GM18951 (cell line): Measurements from ENCODE around the gene LAMTOR5.
"Not testable (repeated sequence)": the region's sequence is repeated elsewhere in the genome, so short reads cannot be mapped to it uniquely, and the experiment has no call there.

Experiments
- POLR2A ChIP-seq: IDR thresholded peaks from 4 replicates; pipeline ENCODE4 v1.6.1; 2011; ENCODE audit warnings: mild to moderate bottlenecking; ENCODE audit not compliant: insufficient read length, insufficient read depth; ENCODE audit errors: extremely low read depth
- in situ Hi-C: fragments of 300-500 bp; cut with MboI; formaldehyde crosslinking; loops from one replicate; pipeline ENCODE4 v1.12.0; 2022; ENCODE audit warnings: low sequenced_read_pairs, mixed read lengths, inconsistent platforms; ENCODE audit not compliant: unreplicated experiment

Gene LAMTOR5

DNA sequence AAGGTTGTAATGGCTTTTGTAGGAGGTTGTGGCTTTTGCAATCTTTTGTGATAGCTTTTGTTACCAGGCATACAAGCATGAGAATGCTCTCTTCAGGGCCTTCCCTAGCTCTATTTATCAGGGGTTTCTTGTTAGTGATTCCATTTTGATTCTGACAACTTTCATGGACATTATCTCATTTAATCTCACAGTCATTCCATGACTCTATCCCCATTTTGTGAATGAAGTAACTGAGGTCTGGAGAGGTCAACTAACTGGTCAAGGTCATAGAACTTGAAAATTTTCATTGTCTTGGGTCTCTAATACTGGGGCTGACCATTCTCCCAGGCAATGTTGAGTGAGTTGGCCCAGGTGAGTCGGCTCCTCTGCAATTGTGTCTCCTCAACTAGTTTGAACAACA, 11.2 kb upstream of the LAMTOR5 start:
- no peak for TF ChIP-seq POLR2A
- in situ Hi-C loops: no loop called here

DNA sequence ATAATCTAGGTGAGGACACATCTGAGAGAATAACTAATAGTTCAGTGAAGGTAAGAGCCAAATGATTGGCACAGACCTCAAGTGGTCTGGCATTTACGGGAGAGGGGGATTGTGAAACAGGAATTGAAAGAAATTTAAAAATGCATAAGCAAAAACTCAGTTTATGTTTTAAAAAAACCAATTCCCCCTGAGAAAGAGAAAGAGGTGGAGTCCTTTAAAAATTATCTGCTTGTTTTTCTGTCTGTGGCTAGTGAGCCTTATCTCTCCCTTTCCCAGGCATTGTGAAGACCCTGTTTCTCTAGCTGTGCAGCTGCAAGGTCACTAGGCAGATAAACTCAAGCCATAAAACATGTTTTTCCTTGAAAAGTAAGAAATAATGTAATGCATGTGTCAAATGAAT, 5.6 kb upstream of the LAMTOR5 start:
- in situ Hi-C loops: not testable (repeated sequence)

- in situ Hi-C loops: no loop called here
- TF ChIP-seq POLR2A: no peak
Measured at GRCh38 chr1:110412576-110412975, 5.1 kb upstream of the LAMTOR5 start.

DNA sequence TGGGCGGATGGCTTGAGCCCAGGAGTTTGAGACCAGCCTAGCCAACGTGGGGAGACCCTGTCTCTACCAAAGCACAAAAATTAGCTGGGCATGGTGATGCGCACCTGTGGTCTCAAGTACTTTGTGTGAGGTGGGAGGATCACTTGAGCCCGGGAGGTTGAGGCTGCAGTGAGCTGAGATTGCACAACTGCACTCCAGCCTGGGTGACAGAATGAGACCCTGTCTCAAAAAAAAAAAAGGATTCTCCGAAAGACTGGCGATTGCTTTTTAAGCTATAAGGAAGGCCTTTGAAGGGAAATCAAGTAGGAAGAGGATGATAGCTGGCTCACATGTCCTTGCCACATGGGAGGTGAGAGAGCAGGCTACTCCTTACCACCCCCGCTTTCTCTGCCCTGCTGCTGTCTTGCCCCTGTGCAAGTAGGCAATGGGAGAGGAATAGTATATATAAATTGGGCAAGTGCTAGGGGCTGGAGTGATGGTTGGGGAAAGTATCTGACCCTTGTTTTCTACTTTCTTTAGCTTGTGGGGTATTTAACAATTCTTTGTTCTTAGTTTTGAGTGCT, 3.8 kb upstream of the LAMTOR5 start:
- in situ Hi-C loops: no loop called here
- TF ChIP-seq POLR2A: no peak

GRCh38 chr1:110409316-110409715, 1.8 kb upstream of the LAMTOR5 start:
- in situ Hi-C loops: no loop called here
- TF ChIP-seq POLR2A: no peak

DNA sequence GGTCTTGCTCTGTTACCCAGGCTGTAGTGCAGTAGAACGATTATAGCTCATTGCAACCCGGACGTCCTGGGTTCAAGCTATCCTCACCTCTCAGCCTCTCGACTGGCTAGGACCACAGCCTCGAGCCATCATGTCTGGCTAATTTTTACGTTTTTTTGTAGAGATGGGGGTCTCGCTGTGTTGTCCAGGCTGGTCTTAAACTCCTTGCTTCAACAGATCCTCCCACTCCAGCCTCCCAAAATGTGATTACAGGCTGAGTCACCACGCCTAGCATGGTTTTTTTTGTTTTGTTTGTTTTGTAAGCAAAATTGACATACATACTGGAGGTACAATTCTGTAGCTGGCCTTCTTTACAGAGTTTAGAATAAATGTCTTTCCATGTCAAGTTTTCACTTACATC, 994 bp upstream of the LAMTOR5 start:
- in situ Hi-C loops: no loop called here
- no peak for TF ChIP-seq POLR2A

DNA sequence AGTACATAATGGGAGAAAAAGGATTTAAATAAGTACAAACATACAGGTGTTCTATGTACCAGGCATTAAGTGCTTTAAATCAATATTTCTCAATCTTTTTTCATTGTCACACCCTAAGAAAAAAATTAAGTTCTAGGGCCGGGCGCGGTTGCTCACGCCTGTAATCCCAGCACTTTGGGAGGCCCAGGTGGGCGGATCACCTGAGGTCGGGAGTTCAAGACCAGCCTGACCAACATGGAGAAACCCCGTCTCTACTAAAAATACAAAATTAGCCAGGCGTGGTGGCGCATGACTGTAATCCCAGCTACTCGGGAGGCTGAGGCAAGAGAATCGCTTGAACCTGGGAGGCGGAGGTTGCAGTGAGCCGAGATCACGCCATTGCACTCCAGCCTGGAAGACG, 1.1 kb downstream of the LAMTOR5 start:
- in situ Hi-C loops: not testable (repeated sequence)

GRCh38 chr1:110404401-110404800, 3.1 kb downstream of the LAMTOR5 start:
- TF ChIP-seq POLR2A: no peak
- in situ Hi-C loops: no loop called here

- no peak for TF ChIP-seq POLR2A
- in situ Hi-C loops: no loop called here
Measured at GRCh38 chr1:110403805-110404204, 3.7 kb downstream of the LAMTOR5 start.

- in situ Hi-C loops: not testable (repeated sequence)
Measured at GRCh38 chr1:110396259-110396958, 11.1 kb downstream of the LAMTOR5 start.

DNA sequence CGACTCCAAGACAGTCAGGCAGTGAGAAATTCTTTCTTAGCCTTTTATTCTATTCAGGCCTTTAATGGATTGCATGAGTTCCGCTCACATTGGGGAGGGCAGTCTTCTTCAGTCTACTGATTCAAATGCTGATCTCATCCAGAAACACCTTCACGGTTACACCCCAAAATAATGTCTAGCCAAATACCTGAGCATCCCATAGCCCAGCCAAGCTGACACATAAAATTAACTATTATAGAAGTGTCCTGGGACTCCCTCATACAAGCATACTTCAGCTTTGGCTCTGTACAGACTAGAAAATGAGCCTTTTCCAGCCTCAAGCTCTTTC, 13.0 kb downstream of the LAMTOR5 start:
- TF ChIP-seq POLR2A: no peak
- in situ Hi-C loops: no loop called here

DNA sequence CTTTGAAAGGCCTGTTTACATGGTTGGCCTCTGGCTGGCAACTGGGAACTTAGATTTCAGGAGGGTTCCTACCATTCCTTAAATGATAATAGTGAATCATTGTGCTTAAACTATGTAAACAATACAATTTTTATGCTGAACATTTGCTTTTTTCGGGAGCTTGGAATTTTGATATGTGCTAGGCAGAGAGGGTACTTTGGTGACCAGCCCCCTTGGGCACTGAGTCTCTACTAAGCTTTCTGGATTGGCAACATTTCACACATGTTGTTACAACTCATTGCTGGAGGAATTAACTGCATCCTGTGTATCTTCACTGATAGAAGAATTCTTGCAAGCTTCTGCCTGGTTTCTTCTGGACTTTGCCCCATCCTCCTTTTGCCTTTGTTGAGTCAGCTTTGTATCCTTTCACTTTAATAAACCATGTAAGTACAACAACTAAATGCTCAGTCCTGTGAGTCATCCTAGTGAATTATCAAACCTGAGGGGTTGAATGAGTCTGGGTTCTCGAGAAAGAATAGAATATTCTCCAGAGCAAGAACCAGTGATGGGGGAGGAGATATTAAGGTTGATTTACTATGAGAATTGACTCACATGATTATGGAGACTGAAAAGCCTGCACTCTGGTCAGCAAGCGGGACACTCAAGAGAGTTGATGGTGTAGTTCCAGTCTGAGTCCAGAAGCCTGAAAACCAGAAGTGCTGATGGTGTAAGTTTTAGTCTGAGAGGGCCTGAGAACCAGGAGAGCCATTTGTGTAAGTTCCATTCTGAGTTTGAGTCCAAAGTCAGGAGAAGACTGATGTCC, 13.6 kb downstream of the LAMTOR5 start:
- no peak for TF ChIP-seq POLR2A
- in situ Hi-C loops: no loop called here

DNA sequence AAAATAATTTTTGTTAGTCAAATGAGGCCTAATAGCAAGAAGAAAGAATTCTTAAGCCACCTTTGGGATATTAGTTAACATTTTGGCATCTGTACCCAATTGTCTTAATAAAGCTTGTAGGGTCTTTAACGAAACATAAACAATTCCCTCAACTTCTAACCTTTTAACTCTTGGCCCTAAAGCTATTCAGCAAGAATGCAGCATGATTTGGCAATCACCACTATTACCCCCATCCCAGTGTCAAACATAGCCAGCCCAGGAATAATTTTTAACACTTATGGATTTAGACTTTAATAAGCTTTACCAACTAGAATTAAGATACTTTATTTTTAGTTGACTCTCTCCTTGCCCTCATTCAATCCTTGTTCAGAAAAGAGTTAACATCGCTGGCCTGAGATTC, 14.2 kb downstream of the LAMTOR5 start:
- TF ChIP-seq POLR2A: no peak
- in situ Hi-C loops: no loop called here

DNA sequence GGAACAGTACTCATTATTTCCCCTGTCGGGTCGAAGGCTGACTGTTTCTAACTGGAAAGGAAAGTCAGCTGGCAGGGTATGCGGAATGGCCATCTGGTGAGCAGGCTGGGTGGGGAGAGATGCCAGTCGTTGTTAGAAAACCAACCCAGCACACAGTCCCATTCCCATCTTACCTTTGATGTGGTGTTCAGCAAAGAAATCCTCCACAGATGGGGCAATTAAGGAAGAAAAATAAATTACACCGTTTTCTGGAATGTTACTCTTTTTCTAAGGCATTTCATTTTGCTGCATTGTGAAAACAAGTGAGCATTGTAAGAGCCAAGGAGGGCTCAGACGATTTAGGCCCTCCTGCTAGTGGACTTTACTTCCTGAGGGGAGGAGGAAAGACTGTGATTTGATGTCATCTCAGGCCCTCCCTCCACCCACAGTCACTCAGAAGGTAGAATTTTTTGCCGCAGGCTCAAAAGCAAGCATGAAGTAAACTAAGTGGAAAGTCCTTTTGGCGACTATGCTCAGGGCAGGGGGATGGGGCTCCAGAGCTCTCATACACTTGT, 16.7 kb downstream of the LAMTOR5 start, which contains the start of gene SLC16A4:
TSS of gene SLC16A4 (minus strand) at position 335 of the 554 bp plus-strand sequence. CDS start 1,703 bp downstream, outside the sequence.
- in situ Hi-C loops: no loop called here
- TF ChIP-seq POLR2A: no peak
